RWPE2 (cell line): ENCODE results near the gene SEPSECS.

Experiments used
- ATAC-seq: fragments of 200-7000 bp; cut with Tn5 transposase; 3 replicates; pipeline ENCODE4 v1.9.1; 2021; ENCODE audit warnings: low read depth
- DNase-seq: peaks from one replicate; pipeline ENCODE4 v3.0.0-alpha.2; 2020; ENCODE audit warnings: low spot score
- H3K27ac ChIP-seq: fragments of 450-650 bp; 2 replicates; pipeline ENCODE4 v1.5.1; 2017; ENCODE audit warnings: mild to moderate bottlenecking; ENCODE audit not compliant: poor library complexity, severe bottlenecking
- H3K27me3 ChIP-seq: fragments of 250-450 bp; sonication (Bioruptor Pico); 2 replicates; pipeline ENCODE4 v1.5.1; 2021; ENCODE audit warnings: mild to moderate bottlenecking, moderate library complexity; ENCODE audit not compliant: insufficient read depth, poor library complexity, severe bottlenecking
- H3K36me3 ChIP-seq: fragments of 250-450 bp; sonication (Bioruptor Pico); 2 replicates; pipeline ENCODE4 v1.5.1; 2020; ENCODE audit warnings: low read depth, mild to moderate bottlenecking, moderate library complexity
- H3K4me1 ChIP-seq: fragments of 250-450 bp; sonication (Bioruptor Pico); 2 replicates; pipeline ENCODE4 v1.5.1; 2021; ENCODE audit warnings: mild to moderate bottlenecking, moderate library complexity; ENCODE audit not compliant: insufficient read depth, poor library complexity, severe bottlenecking
- H3K4me3 ChIP-seq: fragments of 250-450 bp; sonication (Bioruptor Pico); 2 replicates; pipeline ENCODE4 v1.5.1; 2021; ENCODE audit warnings: mild to moderate bottlenecking, moderate library complexity; ENCODE audit not compliant: severe bottlenecking
- H3K9me3 ChIP-seq: fragments of 250-450 bp; sonication (Bioruptor Pico); 2 replicates; pipeline ENCODE4 v1.5.1; 2021; ENCODE audit warnings: mild to moderate bottlenecking, moderate library complexity; ENCODE audit not compliant: severe bottlenecking
- CTCF ChIP-seq: fragments of 450-650 bp; IDR thresholded peaks from one replicate; pipeline ENCODE4 v1.5.1; 2017; ENCODE audit warnings: mild to moderate bottlenecking, moderate library complexity; ENCODE audit not compliant: poor library complexity, severe bottlenecking

Gene SEPSECS

GRCh38 chr4:25144870-25145481 is 15.3 kb downstream of the SEPSECS start:
- ATAC-seq (no peak; the same call in 2 of the 3 replicates), DNase-seq (no peak)
- H3K27me3 ChIP-seq, result no peaks in the 10 kb centered on the region
- H3K36me3 ChIP-seq, result peaks cover 22% of the 10 kb centered on the region
- H3K27ac ChIP-seq, result no peak overlapping the region
- H3K4me1 ChIP-seq, result no peaks in the 10 kb centered on the region
- peak; percentile 85 for TF ChIP-seq CTCF
- H3K9me3 ChIP-seq, result no peaks in the 10 kb centered on the region
- no peak overlapping the region for H3K4me3 ChIP-seq

- Histone ChIP-seq H3K36me3 (peaks cover 19% of the 10 kb centered on the region), H3K4me1 (no peaks in the 10 kb centered on the region), H3K9me3 (no peaks in the 10 kb centered on the region), H3K4me3 (no peak overlapping the region), H3K27me3 (no peaks in the 10 kb centered on the region), H3K27ac (no peak overlapping the region)
- DNase-seq, result no peak
- no peak for ATAC-seq
- TF ChIP-seq CTCF, result no peak
Measured at GRCh38 chr4:25142468-25142867, 17.8 kb downstream of the SEPSECS start.

GRCh38 chr4:25141592-25141991 is 18.7 kb downstream of the SEPSECS start:
- ATAC-seq (no peak), DNase-seq (no peak)
- no peaks in the 10 kb centered on the region for H3K4me1 ChIP-seq
- no peak overlapping the region for H3K27ac ChIP-seq
- H3K27me3 ChIP-seq, result no peaks in the 10 kb centered on the region
- peaks cover 19% of the 10 kb centered on the region for H3K36me3 ChIP-seq
- TF ChIP-seq CTCF, result no peak
- no peak overlapping the region for H3K4me3 ChIP-seq
- H3K9me3 ChIP-seq, result no peaks in the 10 kb centered on the region

- Histone ChIP-seq H3K27ac (no peak overlapping the region), H3K27me3 (no peaks in the 10 kb centered on the region), H3K4me3 (no peak overlapping the region), H3K4me1 (no peaks in the 10 kb centered on the region), H3K9me3 (no peaks in the 10 kb centered on the region), H3K36me3 (no peaks in the 10 kb centered on the region)
- DNase-seq (no peak), ATAC-seq (no peak)
- no peak for TF ChIP-seq CTCF
Measured at GRCh38 chr4:25133132-25133531, 27.1 kb downstream of the SEPSECS start.

GRCh38 chr4:25131926-25132325 is 28.3 kb downstream of the SEPSECS start:
- Histone ChIP-seq H3K36me3 (peaks cover 2% of the 10 kb centered on the region), H3K4me1 (no peaks in the 10 kb centered on the region), H3K4me3 (no peak overlapping the region), H3K27ac (no peak overlapping the region), H3K27me3 (no peaks in the 10 kb centered on the region), H3K9me3 (no peaks in the 10 kb centered on the region)
- DNase-seq (no peak), ATAC-seq (no peak)
- no peak for TF ChIP-seq CTCF
